HepG2 (cell line): ENCODE results near the gene FOXK2. TPM values are rescaled to one million over a fixed set of nuclear protein-coding genes. Genes with fewer than 3 reads are reported as not detected.

Experiments
- ATF7-NPFF ChIP-seq: sonication (generic); formaldehyde crosslinking; IDR thresholded peaks from 2 replicates; pipeline ENCODE4 v1.8.1; 2023; ENCODE audit warnings: mild to moderate bottlenecking, low read depth, missing genetic modification reagents, moderate library complexity
- MLLT10 ChIP-seq: sonication (generic); formaldehyde crosslinking; IDR thresholded peaks from 2 replicates; pipeline ENCODE4 v1.4.0; 2020; ENCODE audit warnings: missing genetic modification reagents
- NFATC3 ChIP-seq: sonication (generic); formaldehyde crosslinking; IDR thresholded peaks from 2 replicates; pipeline ENCODE4 v1.5.1; 2020; ENCODE audit warnings: mild to moderate bottlenecking, missing genetic modification reagents
- NPAS2 ChIP-seq: sonication (generic); formaldehyde crosslinking; IDR thresholded peaks from 2 replicates; pipeline ENCODE4 v1.8.0; 2022; ENCODE audit warnings: mild to moderate bottlenecking, missing genetic modification reagents, borderline replicate concordance
- RFX1 ChIP-seq: fragments of 450-650 bp; IDR thresholded peaks from 2 replicates; pipeline ENCODE4 v1.6.1; 2017
- STAT5B ChIP-seq: sonication (generic); formaldehyde crosslinking; IDR thresholded peaks from 2 replicates; pipeline ENCODE4 v1.4.0; 2020; ENCODE audit warnings: missing genetic modification reagents
- TBX2 ChIP-seq: sonication (generic); formaldehyde crosslinking; IDR thresholded peaks from 2 replicates; pipeline ENCODE4 v1.5.0; 2020; ENCODE audit warnings: missing genetic modification reagents, mild to moderate bottlenecking, borderline replicate concordance
- ZBTB38 ChIP-seq: sonication (generic); formaldehyde crosslinking; IDR thresholded peaks from 2 replicates; pipeline ENCODE4 v1.5.1; 2020; ENCODE audit warnings: mild to moderate bottlenecking, missing genetic modification reagents
- ZEB1 ChIP-seq: IDR thresholded peaks from 2 replicates; pipeline ENCODE4 v1.6.1; 2012; ENCODE audit warnings: mild to moderate bottlenecking, low read depth, inconsistent platforms; ENCODE audit not compliant: insufficient replicate concordance
- ZFP36L1 ChIP-seq: sonication (generic); formaldehyde crosslinking; IDR thresholded peaks from 2 replicates; pipeline ENCODE4 v1.8.0; 2022; ENCODE audit warnings: mild to moderate bottlenecking, missing genetic modification reagents, moderate library complexity
- ZNF317 ChIP-seq: sonication (generic); formaldehyde crosslinking; IDR thresholded peaks from 2 replicates; pipeline ENCODE4 v1.5.0; 2020; ENCODE audit warnings: mild to moderate bottlenecking, missing genetic modification reagents
- ZNF468 ChIP-seq: sonication (generic); formaldehyde crosslinking; IDR thresholded peaks from 2 replicates; pipeline ENCODE4 v1.8.0; 2022; ENCODE audit warnings: mild to moderate bottlenecking, moderate library complexity, missing genetic modification reagents
- ZNF607 ChIP-seq: sonication (generic); formaldehyde crosslinking; IDR thresholded peaks from 2 replicates; pipeline ENCODE4 v1.5.1; 2020; ENCODE audit warnings: missing genetic modification reagents, mild to moderate bottlenecking, borderline replicate concordance
- ZNF891 ChIP-seq: sonication (generic); formaldehyde crosslinking; IDR thresholded peaks from 2 replicates; pipeline ENCODE4 v1.5.0; 2020; ENCODE audit warnings: mild to moderate bottlenecking, missing genetic modification reagents
- ZSCAN22 ChIP-seq: sonication (generic); formaldehyde crosslinking; IDR thresholded peaks from 2 replicates; pipeline ENCODE4 v1.4.0; 2020; ENCODE audit warnings: mild to moderate bottlenecking, missing genetic modification reagents
- polyA plus RNA-seq, 8 experiments: library from polyadenylated mRNA; depleted of rRNA in 3 of 8; stranded (reverse) in 7 of 8; unstranded in 1 of 8; fragments of >200 nt; fragmentation: Illumina TruSeq in 4 of 8; extraction: Trizol in 4 of 8; gene quantifications; 2 replicates each; pipeline versions ENCODE4 v1.2.1 to v1.2.3, GENCODE V29; 2011 to 2016; ENCODE audit warnings: low read depth in 4 of 8, missing spikeins in 1 of 8, mixed read lengths in 1 of 8; ENCODE audit not compliant: insufficient read depth in 1 of 8
- total RNA-seq, 5 experiments: library from RNA; depleted of rRNA; stranded (reverse); fragments of >200 nt; fragmentation: Illumina TruSeq; extraction: Trizol; gene quantifications; 2 replicates each; pipeline ENCODE4 v1.2.3, GENCODE V29; 2016; ENCODE audit warnings: low read depth in 1 of 5
- TF ChIP-seq, protein P1 (sequence below): IDR thresholded peaks from 2 replicates; pipeline ENCODE4 v1.6.1; 2012; ENCODE audit warnings: low read length, improper control_type of control experiment
- TF ChIP-seq, protein P2 (sequence below): sonication (generic); formaldehyde crosslinking; IDR thresholded peaks from 2 replicates; pipeline ENCODE4 v1.4.0; 2020; ENCODE audit warnings: missing genetic modification reagents
- TF ChIP-seq, protein P3 (sequence below): sonication (generic); formaldehyde crosslinking; IDR thresholded peaks from 2 replicates; pipeline ENCODE4 v1.5.0; 2020; ENCODE audit warnings: missing genetic modification reagents
- TF ChIP-seq, protein P4 (sequence below): IDR thresholded peaks from 2 replicates; pipeline ENCODE4 v1.6.1; 2016; ENCODE audit warnings: missing genetic modification reagents, missing compliant biosample characterization

FOXK2 gene
- total and polyA plus RNA-seq, 2 of the 13 experiments (the other 11 are each of a cell fraction or from before 2014, with no cell fraction given), result 67.1 to 67.2 TPM

DNA sequence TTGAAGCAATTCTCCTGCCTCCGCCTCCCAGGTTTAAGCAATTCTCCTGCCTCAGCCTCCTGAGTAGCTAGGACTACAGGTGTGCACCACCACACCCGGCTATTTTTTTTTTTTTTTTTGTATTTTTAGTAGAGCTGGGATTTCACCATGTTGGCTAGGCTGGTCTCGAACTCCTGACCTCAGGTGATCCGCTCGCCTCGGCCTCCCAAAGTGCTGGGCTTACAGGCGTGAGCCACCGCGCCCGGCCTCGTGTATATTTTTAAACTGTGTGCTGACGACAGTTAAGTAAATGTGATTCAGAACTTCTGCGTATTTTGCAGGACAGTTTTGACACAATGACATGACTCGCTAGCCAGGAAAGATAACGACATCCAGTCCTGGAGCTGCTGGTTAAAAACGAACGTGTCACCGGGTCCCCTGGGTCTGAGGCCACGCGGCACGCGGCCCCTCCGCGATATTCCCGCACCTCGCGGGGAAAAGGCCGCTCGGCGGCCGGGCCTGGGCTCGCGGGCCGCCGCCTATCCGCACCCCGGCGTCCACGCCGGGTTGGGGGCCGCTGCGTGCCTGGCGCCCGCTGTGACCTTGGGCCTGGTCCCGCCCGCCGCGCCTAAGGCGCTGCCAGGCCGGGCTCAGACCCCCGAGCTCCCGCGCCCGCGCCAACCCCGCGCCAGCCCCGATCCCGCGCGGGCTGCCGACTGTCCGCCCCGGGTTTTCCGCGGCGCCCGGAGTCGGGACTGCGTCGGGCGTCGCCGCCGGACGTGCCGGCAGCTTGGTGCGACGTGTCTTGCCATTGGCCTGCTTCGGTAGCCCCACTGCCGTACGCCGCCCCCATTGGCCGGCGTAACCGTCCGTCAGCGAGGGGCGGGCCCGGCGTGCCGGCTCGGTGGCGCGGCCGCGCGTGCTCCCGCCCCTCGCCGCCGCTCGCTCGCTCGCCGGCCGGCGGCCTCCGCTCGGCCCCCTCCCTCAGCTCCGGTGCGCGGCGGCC lies at the start of gene FOXK2 (continued):
- TF ChIP-seq, protein P1, sequence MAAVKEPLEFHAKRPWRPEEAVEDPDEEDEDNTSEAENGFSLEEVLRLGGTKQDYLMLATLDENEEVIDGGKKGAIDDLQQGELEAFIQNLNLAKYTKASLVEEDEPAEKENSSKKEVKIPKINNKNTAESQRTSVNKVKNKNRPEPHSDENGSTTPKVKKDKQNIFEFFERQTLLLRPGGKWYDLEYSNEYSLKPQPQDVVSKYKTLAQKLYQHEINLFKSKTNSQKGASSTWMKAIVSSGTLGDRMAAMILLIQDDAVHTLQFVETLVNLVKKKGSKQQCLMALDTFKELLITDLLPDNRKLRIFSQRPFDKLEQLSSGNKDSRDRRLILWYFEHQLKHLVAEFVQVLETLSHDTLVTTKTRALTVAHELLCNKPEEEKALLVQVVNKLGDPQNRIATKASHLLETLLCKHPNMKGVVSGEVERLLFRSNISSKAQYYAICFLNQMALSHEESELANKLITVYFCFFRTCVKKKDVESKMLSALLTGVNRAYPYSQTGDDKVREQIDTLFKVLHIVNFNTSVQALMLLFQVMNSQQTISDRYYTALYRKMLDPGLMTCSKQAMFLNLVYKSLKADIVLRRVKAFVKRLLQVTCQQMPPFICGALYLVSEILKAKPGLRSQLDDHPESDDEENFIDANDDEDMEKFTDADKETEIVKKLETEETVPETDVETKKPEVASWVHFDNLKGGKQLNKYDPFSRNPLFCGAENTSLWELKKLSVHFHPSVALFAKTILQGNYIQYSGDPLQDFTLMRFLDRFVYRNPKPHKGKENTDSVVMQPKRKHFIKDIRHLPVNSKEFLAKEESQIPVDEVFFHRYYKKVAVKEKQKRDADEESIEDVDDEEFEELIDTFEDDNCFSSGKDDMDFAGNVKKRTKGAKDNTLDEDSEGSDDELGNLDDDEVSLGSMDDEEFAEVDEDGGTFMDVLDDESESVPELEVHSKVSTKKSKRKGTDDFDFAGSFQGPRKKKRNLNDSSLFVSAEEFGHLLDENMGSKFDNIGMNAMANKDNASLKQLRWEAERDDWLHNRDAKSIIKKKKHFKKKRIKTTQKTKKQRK, result no peak
- TF ChIP-seq MLLT10 (CRISPR knock-in tag), result no peak
- TF ChIP-seq ZNF468, result 0 out of 2 replicates have a peak, but pooled peaks have one; percentile 56
- no peak for TF ChIP-seq NFATC3 (CRISPR knock-in tag)
- peak; percentile 89; the same call in 1 of the 2 replicates for TF ChIP-seq ZNF607 (CRISPR knock-in tag)
- TF ChIP-seq RFX1, result no peak
- TF ChIP-seq ZSCAN22 (CRISPR knock-in tag), result no peak
- TF ChIP-seq NPAS2, result no peak
- TF ChIP-seq ZNF317 (CRISPR knock-in tag), result no peak
- TF ChIP-seq ZNF891 (CRISPR knock-in tag), result no peak; the same call in 1 of the 2 replicates
- no peak for TF ChIP-seq ZEB1
- TF ChIP-seq TBX2 (CRISPR knock-in tag), result peak; percentile 73
- TF ChIP-seq STAT5B (CRISPR knock-in tag), result no peak
- TF ChIP-seq, protein P2, sequence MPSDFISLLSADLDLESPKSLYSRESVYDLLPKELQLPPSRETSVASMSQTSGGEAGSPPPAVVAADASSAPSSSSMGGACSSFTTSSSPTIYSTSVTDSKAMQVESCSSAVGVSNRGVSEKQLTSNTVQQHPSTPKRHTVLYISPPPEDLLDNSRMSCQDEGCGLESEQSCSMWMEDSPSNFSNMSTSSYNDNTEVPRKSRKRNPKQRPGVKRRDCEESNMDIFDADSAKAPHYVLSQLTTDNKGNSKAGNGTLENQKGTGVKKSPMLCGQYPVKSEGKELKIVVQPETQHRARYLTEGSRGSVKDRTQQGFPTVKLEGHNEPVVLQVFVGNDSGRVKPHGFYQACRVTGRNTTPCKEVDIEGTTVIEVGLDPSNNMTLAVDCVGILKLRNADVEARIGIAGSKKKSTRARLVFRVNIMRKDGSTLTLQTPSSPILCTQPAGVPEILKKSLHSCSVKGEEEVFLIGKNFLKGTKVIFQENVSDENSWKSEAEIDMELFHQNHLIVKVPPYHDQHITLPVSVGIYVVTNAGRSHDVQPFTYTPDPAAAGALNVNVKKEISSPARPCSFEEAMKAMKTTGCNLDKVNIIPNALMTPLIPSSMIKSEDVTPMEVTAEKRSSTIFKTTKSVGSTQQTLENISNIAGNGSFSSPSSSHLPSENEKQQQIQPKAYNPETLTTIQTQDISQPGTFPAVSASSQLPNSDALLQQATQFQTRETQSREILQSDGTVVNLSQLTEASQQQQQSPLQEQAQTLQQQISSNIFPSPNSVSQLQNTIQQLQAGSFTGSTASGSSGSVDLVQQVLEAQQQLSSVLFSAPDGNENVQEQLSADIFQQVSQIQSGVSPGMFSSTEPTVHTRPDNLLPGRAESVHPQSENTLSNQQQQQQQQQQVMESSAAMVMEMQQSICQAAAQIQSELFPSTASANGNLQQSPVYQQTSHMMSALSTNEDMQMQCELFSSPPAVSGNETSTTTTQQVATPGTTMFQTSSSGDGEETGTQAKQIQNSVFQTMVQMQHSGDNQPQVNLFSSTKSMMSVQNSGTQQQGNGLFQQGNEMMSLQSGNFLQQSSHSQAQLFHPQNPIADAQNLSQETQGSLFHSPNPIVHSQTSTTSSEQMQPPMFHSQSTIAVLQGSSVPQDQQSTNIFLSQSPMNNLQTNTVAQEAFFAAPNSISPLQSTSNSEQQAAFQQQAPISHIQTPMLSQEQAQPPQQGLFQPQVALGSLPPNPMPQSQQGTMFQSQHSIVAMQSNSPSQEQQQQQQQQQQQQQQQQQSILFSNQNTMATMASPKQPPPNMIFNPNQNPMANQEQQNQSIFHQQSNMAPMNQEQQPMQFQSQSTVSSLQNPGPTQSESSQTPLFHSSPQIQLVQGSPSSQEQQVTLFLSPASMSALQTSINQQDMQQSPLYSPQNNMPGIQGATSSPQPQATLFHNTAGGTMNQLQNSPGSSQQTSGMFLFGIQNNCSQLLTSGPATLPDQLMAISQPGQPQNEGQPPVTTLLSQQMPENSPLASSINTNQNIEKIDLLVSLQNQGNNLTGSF (CRISPR knock-in tag), result no peak; the same call in 1 of the 2 replicates
- TF ChIP-seq, protein P3, sequence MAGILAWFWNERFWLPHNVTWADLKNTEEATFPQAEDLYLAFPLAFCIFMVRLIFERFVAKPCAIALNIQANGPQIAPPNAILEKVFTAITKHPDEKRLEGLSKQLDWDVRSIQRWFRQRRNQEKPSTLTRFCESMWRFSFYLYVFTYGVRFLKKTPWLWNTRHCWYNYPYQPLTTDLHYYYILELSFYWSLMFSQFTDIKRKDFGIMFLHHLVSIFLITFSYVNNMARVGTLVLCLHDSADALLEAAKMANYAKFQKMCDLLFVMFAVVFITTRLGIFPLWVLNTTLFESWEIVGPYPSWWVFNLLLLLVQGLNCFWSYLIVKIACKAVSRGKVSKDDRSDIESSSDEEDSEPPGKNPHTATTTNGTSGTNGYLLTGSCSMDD (CRISPR knock-in tag), result no peak
- peak; percentile 92; the same call in 1 of the 2 replicates for TF ChIP-seq ATF7-NPFF (CRISPR knock-in tag)
- no peak; the same call in 1 of the 2 replicates for TF ChIP-seq ZFP36L1 (CRISPR knock-in tag)
- TF ChIP-seq, protein P4, sequence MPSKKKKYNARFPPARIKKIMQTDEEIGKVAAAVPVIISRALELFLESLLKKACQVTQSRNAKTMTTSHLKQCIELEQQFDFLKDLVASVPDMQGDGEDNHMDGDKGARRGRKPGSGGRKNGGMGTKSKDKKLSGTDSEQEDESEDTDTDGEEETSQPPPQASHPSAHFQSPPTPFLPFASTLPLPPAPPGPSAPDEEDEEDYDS (CRISPR knock-in tag), result peak; percentile 24; the same call in 1 of the 2 replicates
- peak; percentile 84 for TF ChIP-seq ZBTB38 (CRISPR knock-in tag)
